Gastrocnemius medialis (tissue), 4 donors: ENCODE results near the gene EFS. TPM values are rescaled to one million over a fixed set of nuclear protein-coding genes. Genes with fewer than 3 reads are reported as not detected.
"Not testable (repeated sequence)": the region's sequence is repeated elsewhere in the genome, so short reads cannot be mapped to it uniquely, and the experiment has no call there.

Experiments used
- ATAC-seq, 2 donors: fragments of 150-250 bp; one replicate each; pipeline ENCODE4 v1.9.1; 2016
- DNase-seq, 2 donors: peaks; one replicate each; pipeline ENCODE4 v3.0.0-alpha.2; 2019
- H3K27ac ChIP-seq, 4 donors: fragments of 200-600 bp; sonication (generic); 1 replicate in 1 of 4; 2 replicates in 3 of 4; pipeline ENCODE4 v1.5.1; 2016 to 2018; ENCODE audit warnings: mild to moderate bottlenecking in 2 of 4, moderate library complexity in 1 of 4
- H3K27me3 ChIP-seq, 3 donors: fragments of 200-600 bp; sonication (generic) in 2 of 3; 1 replicate in 1 of 3; 2 replicates in 2 of 3; pipeline versions ENCODE4 v1.5.1 to v1.6.0; 2016 to 2019; ENCODE audit warnings: mild to moderate bottlenecking in 1 of 3, moderate library complexity in 1 of 3
- H3K36me3 ChIP-seq, 2 donors: fragments of 200-600 bp; sonication (generic) in 1 of 2; one replicate each; pipeline ENCODE4 v1.5.1; 2017 to 2018
- H3K4me1 ChIP-seq, 2 donors: fragments of 200-600 bp; sonication (generic) in 1 of 2; one replicate each; pipeline ENCODE4 v1.5.1; 2016 to 2017; ENCODE audit warnings: mild to moderate bottlenecking in 2 of 2
- H3K4me3 ChIP-seq, 4 donors: fragments of 200-600 bp; sonication (generic) in 3 of 4; 1 replicate in 1 of 4; 2 replicates in 3 of 4; pipeline ENCODE4 v1.5.1; 2016 to 2019; ENCODE audit warnings: mild to moderate bottlenecking in 2 of 4
- H3K9me3 ChIP-seq, 3 donors: fragments of 200-600 bp; sonication (generic) in 2 of 3; 1 replicate in 1 of 3; 2 replicates in 2 of 3; pipeline ENCODE4 v1.5.1; 2016 to 2019
- CTCF ChIP-seq, 5 experiments: fragments of 450-650 bp in 3 of 5; fragments of 200-600 bp in 2 of 5; sonication (generic) in 2 of 5; IDR thresholded peaks in 4 of 5; conservative IDR thresholded peaks in 1 of 5; 1 replicate in 4 of 5; 2 replicates in 1 of 5; pipeline ENCODE4 v1.5.1; 2016 to 2019; ENCODE audit warnings: antibody characterized with exemption in 5 of 5, mild to moderate bottlenecking in 3 of 5, moderate library complexity in 3 of 5
- POLR2A ChIP-seq, 2 donors: fragments of 450-650 bp; IDR thresholded peaks; one replicate each; pipeline ENCODE4 v1.6.1; 2017; ENCODE audit warnings: antibody characterized with exemption in 2 of 2, mild to moderate bottlenecking in 2 of 2, moderate library complexity in 2 of 2
- in situ Hi-C, 4 donors: fragments of 200-750 bp; cut with MboI; loops; one replicate each; pipeline versions ENCODE4 v1.15.0 to v1.8.0; 2017; ENCODE audit warnings: low sequenced_read_pairs in 4 of 4
- intact Hi-C: fragments of 100-400 bp; cut with DNase I; formaldehyde crosslinking; loops from one replicate; pipeline ENCODE4 v1.15.1; 2023; ENCODE audit warnings: low total_unique reads
- total RNA-seq, 4 donors: library from RNA; depleted of rRNA; stranded (reverse); fragments of >200 nt; gene quantifications; one replicate each; pipeline versions ENCODE4 v1.1.0 to v1.2.3, GENCODE V29; 2016

Gene EFS
- total RNA-seq, 4 donors from 2014 or later = 0.31 to 4.1 (median 1.6) TPM

- TF ChIP-seq CTCF (IDR thresholded peaks at IDR 0.05 in 4 of 5, conservative IDR thresholded peaks at IDR 0.05 in 1 of 5) (no peak), POLR2A (IDR thresholded peaks at IDR 0.05) (no peak)
- Histone ChIP-seq H3K27me3 (no peaks in the 10 kb centered on the region), H3K4me1 (no peaks in the 10 kb centered on the region), H3K27ac (peak overlapping the region in 2 of 4 donors; percentile 22 to 39), H3K9me3 (no peaks in the 10 kb centered on the region), H3K4me3 (no peak overlapping the region), H3K36me3 (peaks cover 0 to 28% of the 10 kb centered on the region in 2 donors)
- intact Hi-C loops (no loop called here), in situ Hi-C loops (loop anchor here in 2 of 4 donors (10.0 kb wide), 2 partner anchors 54 to 124 kb away; no protein-coding TSS in a partner anchor)
- no peak for ATAC-seq
- DNase-seq = no peak
Measured at GRCh38 chr14:23388996-23389395, 24.0 kb upstream of the EFS start.

GRCh38 chr14:23387916-23388882 lies 23.2 kb upstream of the EFS start:
- in situ Hi-C loops (loop anchor here in 2 of 4 donors (10.0 kb wide), 2 partner anchors 53 to 123 kb away; no protein-coding TSS in a partner anchor), intact Hi-C loops (no loop called here)
- DNase-seq (no peak), ATAC-seq (no peak)
- no peaks in the 10 kb centered on the region for H3K4me1 ChIP-seq
- TF ChIP-seq CTCF (IDR thresholded peaks at IDR 0.05 in 4 of 5, conservative IDR thresholded peaks at IDR 0.05 in 1 of 5) (no peak), POLR2A (IDR thresholded peaks at IDR 0.05) (no peak)
- H3K9me3 ChIP-seq = no peaks in the 10 kb centered on the region
- no peak overlapping the region for H3K4me3 ChIP-seq
- no peaks in the 10 kb centered on the region for H3K27me3 ChIP-seq
- peaks cover 0 to 28% of the 10 kb centered on the region in 2 donors for H3K36me3 ChIP-seq
- peak overlapping the region in 1 of 4 donors; percentile 9 for H3K27ac ChIP-seq

DNA sequence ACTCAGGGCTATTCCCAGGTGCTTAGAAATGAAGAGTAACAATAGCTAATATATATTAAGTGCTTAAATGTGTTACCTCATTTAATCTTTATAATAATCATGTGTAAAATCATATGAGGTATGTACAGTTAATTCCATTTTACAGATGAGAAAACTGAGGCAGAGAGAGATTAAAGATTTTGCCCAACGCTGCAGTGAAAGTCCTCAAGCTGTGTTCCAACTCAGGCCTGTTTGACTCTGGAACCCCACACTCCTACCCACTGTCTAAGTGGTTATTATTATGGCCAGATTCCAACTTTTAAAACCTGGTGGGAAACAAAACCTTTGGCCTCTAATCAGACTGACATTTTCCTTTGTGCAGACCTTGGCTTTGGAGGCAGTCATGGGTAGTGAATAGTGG lies 22.0 kb upstream of the EFS start:
- ATAC-seq (no peak), DNase-seq (no peak)
- TF ChIP-seq CTCF (IDR thresholded peaks at IDR 0.05 in 4 of 5, conservative IDR thresholded peaks at IDR 0.05 in 1 of 5) (no peak), POLR2A (IDR thresholded peaks at IDR 0.05) (no peak)
- in situ Hi-C loops = loop anchor here in 2 of 4 donors (10.0 kb wide), 2 partner anchors 52 to 122 kb away; no protein-coding TSS in a partner anchor
- H3K27me3 ChIP-seq = no peaks in the 10 kb centered on the region
- peaks cover 0 to 17% of the 10 kb centered on the region in 2 donors for H3K36me3 ChIP-seq
- H3K9me3 ChIP-seq = no peaks in the 10 kb centered on the region
- H3K4me1 ChIP-seq = no peaks in the 10 kb centered on the region
- intact Hi-C loops = no loop called here
- no peak overlapping the region for H3K4me3 ChIP-seq
- peak overlapping the region in 1 of 4 donors; percentile 9 for H3K27ac ChIP-seq

DNA sequence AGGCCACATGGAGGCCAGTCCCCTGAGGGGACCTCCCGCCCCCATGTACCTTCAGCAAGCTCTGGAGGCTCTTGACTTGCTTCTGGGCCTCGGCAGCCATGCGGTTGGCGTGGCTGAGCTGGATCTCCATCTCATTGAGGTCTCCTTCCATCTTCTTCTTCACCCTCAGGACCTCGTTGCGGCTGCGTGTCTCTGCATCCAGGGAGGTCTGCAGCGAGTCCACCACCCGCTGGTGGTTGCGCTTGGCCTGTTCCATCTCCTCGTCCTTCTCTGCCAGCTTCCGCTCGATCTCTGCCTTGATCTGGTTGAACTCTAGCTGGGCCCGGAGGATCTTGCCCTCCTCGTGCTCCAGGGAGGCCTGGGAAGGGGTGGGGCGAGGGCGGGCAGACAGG lies 21.3 kb upstream of the EFS start:
- H3K27me3 ChIP-seq, H3K27ac ChIP-seq, DNase-seq, intact Hi-C loops, H3K4me1 ChIP-seq, H3K4me3 ChIP-seq, H3K9me3 ChIP-seq, ATAC-seq: not testable (repeated sequence)
- H3K36me3 ChIP-seq = peaks cover 0 to 18% of the 10 kb centered on the region in 2 donors
- in situ Hi-C loops = loop anchor here in 2 of 4 donors (10.0 kb wide), 2 partner anchors 51 to 121 kb away; no protein-coding TSS in a partner anchor

DNA sequence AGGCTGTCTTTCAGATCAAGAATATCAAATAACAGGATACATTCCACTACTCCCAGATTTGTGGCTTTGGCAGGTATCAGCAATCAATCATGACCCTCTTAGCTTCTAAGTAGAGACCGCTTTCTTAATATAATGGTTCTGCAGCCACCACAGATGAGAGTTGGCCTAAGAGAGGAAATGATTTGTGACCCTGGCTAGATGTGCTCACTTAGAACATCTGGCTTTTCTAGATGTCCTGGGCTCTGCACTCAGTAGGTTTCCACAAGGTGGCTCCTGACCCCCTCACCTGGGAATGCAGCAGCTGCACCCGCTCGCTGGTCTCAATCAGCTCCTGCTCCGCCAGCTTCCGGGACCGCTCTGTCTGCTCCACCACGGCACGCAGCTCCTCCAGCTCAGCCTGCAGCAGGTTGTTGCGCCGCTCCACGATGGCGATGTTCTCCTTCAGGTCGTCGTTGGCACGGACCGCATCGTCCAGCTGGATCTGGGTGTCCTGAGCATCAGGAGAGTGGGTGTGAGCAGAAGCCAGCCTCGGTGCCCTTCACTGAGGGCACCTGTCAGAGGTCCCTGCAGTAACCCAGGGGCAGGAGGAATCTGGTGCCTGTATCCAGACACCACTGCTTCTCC lies 20.8 kb upstream of the EFS start:
- no peaks in the 10 kb centered on the region for H3K27me3 ChIP-seq
- no peaks in the 10 kb centered on the region for H3K4me1 ChIP-seq
- ATAC-seq (no peak), DNase-seq (no peak)
- no peak overlapping the region for H3K4me3 ChIP-seq
- TF ChIP-seq POLR2A (IDR thresholded peaks at IDR 0.05) (no peak), CTCF (IDR thresholded peaks at IDR 0.05 in 4 of 5, conservative IDR thresholded peaks at IDR 0.05 in 1 of 5) (no peak)
- H3K27ac ChIP-seq = no peak overlapping the region
- H3K9me3 ChIP-seq = no peaks in the 10 kb centered on the region
- in situ Hi-C loops (loop anchor here in 2 of 4 donors (10.0 kb wide), 2 partner anchors 51 to 121 kb away; no protein-coding TSS in a partner anchor), intact Hi-C loops (no loop called here)
- peaks cover 0 to 17% of the 10 kb centered on the region in 2 donors for H3K36me3 ChIP-seq
